ENCODE measurements around the gene SEMG2.

DNA sequence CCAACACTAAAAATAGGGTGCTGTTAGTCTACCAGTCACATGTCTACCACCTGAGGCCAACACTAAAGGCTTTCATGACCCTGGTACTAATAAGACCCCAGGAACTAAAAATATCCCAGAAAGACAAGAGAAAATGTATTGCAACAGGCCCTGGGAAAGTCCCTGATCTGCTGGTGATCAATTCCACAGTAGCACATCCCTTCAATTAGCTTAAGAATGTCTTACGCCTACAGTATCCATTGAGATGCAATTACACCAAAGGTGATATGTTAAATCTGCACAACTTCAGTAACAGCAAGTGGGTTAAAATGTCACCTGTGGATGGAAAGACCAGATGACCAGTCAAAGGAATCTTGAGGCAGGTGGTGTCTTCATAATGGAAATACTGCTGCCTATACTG lies 11.2 kb upstream of the SEMG2 start:
- TF ChIP-seq, protein P1, sequence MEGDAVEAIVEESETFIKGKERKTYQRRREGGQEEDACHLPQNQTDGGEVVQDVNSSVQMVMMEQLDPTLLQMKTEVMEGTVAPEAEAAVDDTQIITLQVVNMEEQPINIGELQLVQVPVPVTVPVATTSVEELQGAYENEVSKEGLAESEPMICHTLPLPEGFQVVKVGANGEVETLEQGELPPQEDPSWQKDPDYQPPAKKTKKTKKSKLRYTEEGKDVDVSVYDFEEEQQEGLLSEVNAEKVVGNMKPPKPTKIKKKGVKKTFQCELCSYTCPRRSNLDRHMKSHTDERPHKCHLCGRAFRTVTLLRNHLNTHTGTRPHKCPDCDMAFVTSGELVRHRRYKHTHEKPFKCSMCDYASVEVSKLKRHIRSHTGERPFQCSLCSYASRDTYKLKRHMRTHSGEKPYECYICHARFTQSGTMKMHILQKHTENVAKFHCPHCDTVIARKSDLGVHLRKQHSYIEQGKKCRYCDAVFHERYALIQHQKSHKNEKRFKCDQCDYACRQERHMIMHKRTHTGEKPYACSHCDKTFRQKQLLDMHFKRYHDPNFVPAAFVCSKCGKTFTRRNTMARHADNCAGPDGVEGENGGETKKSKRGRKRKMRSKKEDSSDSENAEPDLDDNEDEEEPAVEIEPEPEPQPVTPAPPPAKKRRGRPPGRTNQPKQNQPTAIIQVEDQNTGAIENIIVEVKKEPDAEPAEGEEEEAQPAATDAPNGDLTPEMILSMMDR (IDR thresholded peaks at IDR 0.05) = no peak
- TF ChIP-seq RCOR1 (IDR thresholded peaks at IDR 0.05; ENCODE audit: low read length) (no peak), TAF1 (IDR thresholded peaks at IDR 0.05; ENCODE audit: borderline replicate concordance, low read depth, low read length) (no peak), SMC3 (IDR thresholded peaks at IDR 0.05; ENCODE audit: low read depth, low read length) (no peak), RFX5 (IDR thresholded peaks at IDR 0.05; ENCODE audit: low read length) (no peak), SIN3A (IDR thresholded peaks at IDR 0.05; ENCODE audit: borderline replicate concordance, low read depth, low read length) (no peak), REST (IDR thresholded peaks at IDR 0.05; ENCODE audit: low read depth, low read length) (no peak), FOXM1 (IDR thresholded peaks at IDR 0.05; ENCODE audit: low read depth) (no peak)
- TF ChIP-seq, protein P2, sequence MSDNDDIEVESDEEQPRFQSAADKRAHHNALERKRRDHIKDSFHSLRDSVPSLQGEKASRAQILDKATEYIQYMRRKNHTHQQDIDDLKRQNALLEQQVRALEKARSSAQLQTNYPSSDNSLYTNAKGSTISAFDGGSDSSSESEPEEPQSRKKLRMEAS (IDR thresholded peaks at IDR 0.05; ENCODE audit: low read depth) = no peak
